SIG-M5 treated with dmso at 0.1 percent for 504 hours (cell line): ENCODE results near the gene FBXL13.
"Not testable (repeated sequence)": the region's sequence is repeated elsewhere in the genome, so short reads cannot be mapped to it uniquely, and the experiment has no call there.

Source experiments
- DNase-seq: peaks from one replicate; lab custom pipeline; 2025; ENCODE audit not compliant: unreplicated experiment; lab: John Stamatoyannopoulos, UW

FBXL13 gene

GRCh38 chr7:103031024-103031423 is 43.6 kb downstream of the FBXL13 start:
- no peak for DNase-seq

- DNase-seq = peak; percentile 65
Measured at GRCh38 chr7:103025341-103025740, 49.3 kb downstream of the FBXL13 start.

GRCh38 chr7:103023578-103023977 is 51.0 kb downstream of the FBXL13 start:
- not testable (repeated sequence) for DNase-seq

GRCh38 chr7:103021490-103021889 is 53.1 kb downstream of the FBXL13 start:
- not testable (repeated sequence) for DNase-seq

- not testable (repeated sequence) for DNase-seq
Measured at GRCh38 chr7:103020876-103021275, 53.7 kb downstream of the FBXL13 start.

GRCh38 chr7:103018295-103018694 is 56.3 kb downstream of the FBXL13 start:
- not testable (repeated sequence) for DNase-seq

- no peak for DNase-seq
Measured at GRCh38 chr7:103011650-103012049, 62.9 kb downstream of the FBXL13 start.

GRCh38 chr7:103010211-103010610 is 64.4 kb downstream of the FBXL13 start:
- no peak for DNase-seq

- no peak for DNase-seq
Measured at GRCh38 chr7:103009466-103010185, 65.0 kb downstream of the FBXL13 start.

- no peak for DNase-seq
Measured at GRCh38 chr7:103003004-103003403, 71.6 kb downstream of the FBXL13 start.

- no peak for DNase-seq
Measured at GRCh38 chr7:103001210-103001609, 73.4 kb downstream of the FBXL13 start.

GRCh38 chr7:102996957-102997356 is 77.6 kb downstream of the FBXL13 start:
- DNase-seq = no peak

GRCh38 chr7:102995609-102996008 is 79.0 kb downstream of the FBXL13 start:
- not testable (repeated sequence) for DNase-seq

- no peak for DNase-seq
Measured at GRCh38 chr7:102994567-102994966, 80.0 kb downstream of the FBXL13 start.

- DNase-seq = no peak
Measured at GRCh38 chr7:102993718-102994029, 80.9 kb downstream of the FBXL13 start.

GRCh38 chr7:102992938-102993717 is 81.5 kb downstream of the FBXL13 start:
- peak; percentile 13 for DNase-seq

- DNase-seq = no peak
Measured at GRCh38 chr7:102992509-102992937, 82.1 kb downstream of the FBXL13 start.

- DNase-seq = peak; percentile 55
Measured at GRCh38 chr7:102991540-102992214, 82.9 kb downstream of the FBXL13 start.

GRCh38 chr7:102991077-102991539 is 83.5 kb downstream of the FBXL13 start:
- DNase-seq = peak; percentile 69

GRCh38 chr7:102990642-102991041 is 84.0 kb downstream of the FBXL13 start:
- DNase-seq = no peak

- peak; percentile 39 for DNase-seq
Measured at GRCh38 chr7:102988631-102989560, 85.7 kb downstream of the FBXL13 start.
